HEK293T (cell line): ENCODE measurements around the gene MED12L.

Source experiments
- CTCF ChIA-PET: fragments of 350-600 bp; formaldehyde crosslinking; extraction: SDS; loops from one replicate; lab custom pipeline; 2021; ENCODE audit warnings: antibody characterized with exemption, inconsistent platforms; lab: Yijun Ruan, JAX
- POLR2A ChIA-PET: fragments of 350-600 bp; formaldehyde crosslinking; extraction: SDS; loops from one replicate; lab custom pipeline; 2020; ENCODE audit warnings: antibody characterized with exemption, inconsistent platforms; lab: Yijun Ruan, JAX
- DNase-seq: peaks from one replicate; pipeline ENCODE4 v3.0.0; 2012; ENCODE audit warnings: mixed read lengths; ENCODE audit errors: extremely low spot score
- ARNT ChIP-seq: fragments of 450-650 bp; IDR thresholded peaks from 2 replicates; pipeline ENCODE4 v1.6.1; 2017; ENCODE audit warnings: mild to moderate bottlenecking
- BHLHE40 ChIP-seq: fragments of 450-650 bp; IDR thresholded peaks from 2 replicates; pipeline ENCODE4 v1.6.1; 2016; ENCODE audit warnings: mild to moderate bottlenecking, moderate library complexity, borderline replicate concordance
- CTBP1 ChIP-seq: fragments of 450-650 bp; IDR thresholded peaks from 2 replicates; pipeline ENCODE4 v1.6.1; 2016; ENCODE audit warnings: borderline replicate concordance
- ELF4 ChIP-seq: fragments of 450-650 bp; IDR thresholded peaks from 2 replicates; pipeline ENCODE4 v1.6.1; 2017; ENCODE audit warnings: antibody characterized with exemption
- FOXA1 ChIP-seq: fragments of 450-650 bp; IDR thresholded peaks from 2 replicates; pipeline ENCODE4 v1.6.1; 2016; ENCODE audit warnings: mild to moderate bottlenecking
- FOXK2 ChIP-seq: fragments of 450-650 bp; IDR thresholded peaks from 2 replicates; pipeline ENCODE4 v1.6.1; 2016; ENCODE audit warnings: mild to moderate bottlenecking
- FOXM1 ChIP-seq: fragments of 450-650 bp; IDR thresholded peaks from 2 replicates; pipeline ENCODE4 v1.6.1; 2017; ENCODE audit warnings: mild to moderate bottlenecking, borderline replicate concordance
- HDGF ChIP-seq: fragments of 450-650 bp; IDR thresholded peaks from 2 replicates; pipeline ENCODE4 v1.6.1; 2017; ENCODE audit warnings: antibody characterized with exemption, borderline replicate concordance
- L3MBTL2 ChIP-seq: fragments of 450-650 bp; conservative IDR thresholded peaks from 2 replicates; pipeline ENCODE4 v1.6.1; 2016; ENCODE audit warnings: mild to moderate bottlenecking
- LEF1 ChIP-seq: fragments of 450-650 bp; IDR thresholded peaks from 2 replicates; pipeline ENCODE4 v1.6.1; 2017; ENCODE audit warnings: mild to moderate bottlenecking, borderline replicate concordance
- NFRKB ChIP-seq: fragments of 450-650 bp; IDR thresholded peaks from 2 replicates; pipeline ENCODE4 v1.6.1; 2016; ENCODE audit warnings: mild to moderate bottlenecking, moderate library complexity
- SP1 ChIP-seq: fragments of 450-650 bp; IDR thresholded peaks from 2 replicates; pipeline ENCODE4 v1.6.1; 2017
- SUZ12 ChIP-seq: fragments of 450-650 bp; IDR thresholded peaks from 2 replicates; pipeline ENCODE4 v1.6.1; 2016; ENCODE audit warnings: mild to moderate bottlenecking
- TARDBP ChIP-seq: fragments of 450-650 bp; IDR thresholded peaks from 2 replicates; pipeline ENCODE4 v1.6.1; 2016
- ZNF384 ChIP-seq: fragments of 450-650 bp; IDR thresholded peaks from 2 replicates; pipeline ENCODE4 v1.6.1; 2016
- TF ChIP-seq, protein P1 (sequence below): fragments of 450-650 bp; IDR thresholded peaks from 2 replicates; pipeline ENCODE4 v1.6.1; 2016

MED12L gene

DNA sequence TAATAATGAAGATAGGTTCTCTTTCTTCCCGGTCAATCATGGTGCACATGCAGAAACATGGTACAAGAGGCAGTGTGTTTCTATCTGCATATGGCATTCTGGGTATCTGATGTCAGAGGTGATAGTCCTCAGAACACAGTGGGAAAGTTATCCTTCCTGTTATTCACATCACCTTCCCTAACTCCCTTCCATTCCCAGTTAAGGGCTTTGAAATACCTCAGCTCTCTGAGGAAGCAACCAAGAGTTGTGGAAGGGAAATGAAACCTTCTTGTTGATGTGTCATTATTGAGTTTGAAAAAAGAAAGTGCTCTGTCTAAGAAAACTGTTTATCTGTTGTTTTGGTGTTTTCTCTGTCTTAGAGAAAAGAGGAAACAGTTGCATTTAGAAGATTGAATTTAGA lies 265.8 kb downstream of the MED12L start:
- TF ChIP-seq BHLHE40, result no peak
- TF ChIP-seq, protein P1, sequence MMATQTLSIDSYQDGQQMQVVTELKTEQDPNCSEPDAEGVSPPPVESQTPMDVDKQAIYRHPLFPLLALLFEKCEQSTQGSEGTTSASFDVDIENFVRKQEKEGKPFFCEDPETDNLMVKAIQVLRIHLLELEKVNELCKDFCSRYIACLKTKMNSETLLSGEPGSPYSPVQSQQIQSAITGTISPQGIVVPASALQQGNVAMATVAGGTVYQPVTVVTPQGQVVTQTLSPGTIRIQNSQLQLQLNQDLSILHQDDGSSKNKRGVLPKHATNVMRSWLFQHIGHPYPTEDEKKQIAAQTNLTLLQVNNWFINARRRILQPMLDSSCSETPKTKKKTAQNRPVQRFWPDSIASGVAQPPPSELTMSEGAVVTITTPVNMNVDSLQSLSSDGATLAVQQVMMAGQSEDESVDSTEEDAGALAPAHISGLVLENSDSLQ, result no peak
- TF ChIP-seq LEF1, result no peak
- TF ChIP-seq TARDBP, result no peak
- no peak for TF ChIP-seq ELF4
- no peak for TF ChIP-seq FOXA1
- TF ChIP-seq SUZ12, result no peak
- no peak for TF ChIP-seq NFRKB
- TF ChIP-seq ZNF384, result no peak
- TF ChIP-seq FOXK2, result no peak
- TF ChIP-seq FOXM1, result no peak
- no peak for TF ChIP-seq SP1
- no peak for TF ChIP-seq HDGF
- TF ChIP-seq L3MBTL2, result no peak
- no peak for TF ChIP-seq CTBP1
- TF ChIP-seq ARNT, result no peak
- ChIA-PET POLR2A (no interaction called here), CTCF (no interaction called here)
- DNase-seq, result no peak

DNA sequence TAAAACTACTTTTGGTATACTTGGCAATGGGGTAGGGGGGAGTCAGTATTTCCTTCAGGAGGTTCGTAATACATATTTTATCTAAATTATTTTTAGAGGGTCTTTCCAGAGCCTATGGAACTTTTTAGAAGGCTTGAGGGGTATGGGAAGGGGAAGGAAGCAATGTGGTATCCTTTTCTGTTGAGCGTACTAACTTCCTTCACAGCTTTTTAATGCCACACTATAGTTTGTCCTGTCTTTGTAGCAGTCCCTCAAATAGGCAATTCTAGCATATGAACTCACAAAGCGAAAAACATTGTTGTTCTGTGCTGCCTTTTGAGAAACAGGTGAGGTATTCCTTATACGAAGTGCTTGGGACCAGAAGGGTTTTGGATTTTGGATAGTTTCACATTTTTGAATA lies 266.2 kb downstream of the MED12L start:
- POLR2A ChIA-PET, result no interaction called here
- DNase-seq, result no peak
- TF ChIP-seq LEF1, result no peak
- TF ChIP-seq TARDBP, result no peak
- no peak for TF ChIP-seq ELF4
- TF ChIP-seq, protein P1, result no peak
- no peak for TF ChIP-seq CTBP1
- no peak for TF ChIP-seq SP1
- no peak for TF ChIP-seq FOXK2
- TF ChIP-seq ARNT, result no peak
- TF ChIP-seq ZNF384, result no peak
- TF ChIP-seq L3MBTL2, result no peak
- no peak for TF ChIP-seq BHLHE40
- no peak for TF ChIP-seq SUZ12
- no peak for TF ChIP-seq NFRKB
- TF ChIP-seq FOXM1, result no peak
- no peak for TF ChIP-seq FOXA1
- TF ChIP-seq HDGF, result no peak
- CTCF ChIA-PET, result no interaction called here

DNA sequence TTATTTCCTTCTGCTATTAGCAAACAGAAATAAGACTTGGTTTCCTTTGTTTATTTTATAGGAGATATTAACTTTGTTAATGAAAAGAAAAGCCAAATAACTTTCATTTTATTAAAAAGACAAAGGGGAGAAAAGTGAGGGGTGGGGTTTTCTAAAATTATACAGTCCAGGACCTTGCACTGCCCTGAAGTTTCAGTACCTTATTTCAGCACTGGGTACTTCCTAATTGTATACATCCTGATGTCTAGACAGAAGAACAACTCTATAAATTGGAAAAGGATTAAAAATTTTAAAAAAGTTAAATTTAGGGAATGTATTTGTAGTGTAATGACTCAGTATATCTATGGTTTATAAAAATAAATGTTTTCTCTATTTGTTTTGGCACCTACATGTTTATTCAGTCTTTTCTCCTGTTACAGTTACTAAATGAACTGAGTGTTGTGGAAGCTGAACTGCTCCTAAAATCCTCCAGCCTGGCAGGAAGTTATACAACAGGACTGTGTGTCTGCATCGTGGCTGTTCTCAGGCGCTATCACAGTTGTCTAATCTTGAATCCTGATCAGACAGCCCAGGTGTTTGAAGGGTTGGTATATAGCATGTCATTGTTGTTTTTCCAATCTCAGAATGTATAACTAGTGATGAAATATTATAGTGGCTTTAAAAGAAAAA lies 271.5 kb downstream of the MED12L start:
- ChIA-PET POLR2A (no interaction called here), CTCF (interaction anchor here (1.3 kb wide), 1 partner anchor 23 kb away, joined by 3 read pairs; no protein-coding TSS in a partner anchor)
- no peak for DNase-seq
- TF ChIP-seq HDGF (no peak), SP1 (no peak), BHLHE40 (no peak), FOXA1 (no peak), ZNF384 (no peak), SUZ12 (no peak), NFRKB (no peak), L3MBTL2 (no peak), ELF4 (no peak), CTBP1 (no peak), ARNT (no peak), FOXK2 (no peak), TARDBP (no peak), FOXM1 (no peak), LEF1 (no peak)
- TF ChIP-seq, protein P1, result no peak

DNA sequence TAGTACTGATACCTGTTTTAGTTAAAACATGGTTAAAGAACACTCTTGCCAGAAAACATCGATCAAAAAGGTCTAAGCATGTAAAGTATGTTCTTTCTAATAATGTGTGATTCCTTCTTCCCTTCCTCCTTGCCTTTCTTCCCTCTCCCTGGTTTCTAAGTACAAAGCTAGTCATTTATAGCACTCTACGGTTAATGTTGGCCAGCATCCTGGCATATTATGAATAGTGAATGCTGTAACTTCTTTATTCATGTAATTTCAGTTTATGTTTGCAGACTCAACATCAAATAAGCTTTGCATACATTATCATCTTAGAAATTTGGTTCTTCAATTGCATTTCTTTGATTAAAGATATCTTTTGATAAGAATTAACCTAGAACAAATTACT lies 272.0 kb downstream of the MED12L start:
- ChIA-PET POLR2A (no interaction called here), CTCF (interaction anchor here (0.7 to 1.3 kb wide), 2 partner anchors 22 to 211 kb away, joined by 3 to 4 read pairs; no protein-coding TSS in a partner anchor)
- no peak for TF ChIP-seq FOXM1
- no peak for TF ChIP-seq HDGF
- TF ChIP-seq LEF1, result no peak
- no peak for TF ChIP-seq BHLHE40
- no peak for TF ChIP-seq L3MBTL2
- TF ChIP-seq SUZ12, result no peak
- no peak for TF ChIP-seq FOXA1
- DNase-seq, result no peak

DNA sequence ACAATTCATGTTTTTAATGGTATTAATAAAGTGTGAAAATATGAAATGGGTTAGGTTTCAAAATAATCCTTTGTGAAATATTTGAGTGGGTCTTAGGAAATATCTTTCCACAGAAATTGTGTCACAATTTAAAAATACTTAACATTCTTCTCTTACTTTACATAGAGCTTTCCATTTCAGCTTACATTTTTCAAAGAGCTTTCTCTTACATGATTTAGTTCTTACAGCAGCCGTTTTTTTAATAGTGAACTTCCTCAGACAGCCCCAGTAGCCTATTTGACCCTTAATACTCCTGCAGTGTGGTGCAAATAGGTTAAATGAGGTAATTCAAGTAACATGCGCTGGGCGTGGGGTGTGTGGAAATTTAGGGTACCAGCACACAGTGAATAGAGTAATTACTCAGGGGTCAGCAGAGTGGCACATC lies 277.3 kb downstream of the MED12L start:
- ChIA-PET CTCF (no interaction called here), POLR2A (no interaction called here)
- DNase-seq, result no peak
- TF ChIP-seq BHLHE40, result no peak
- TF ChIP-seq HDGF, result no peak
- TF ChIP-seq ZNF384, result no peak

DNA sequence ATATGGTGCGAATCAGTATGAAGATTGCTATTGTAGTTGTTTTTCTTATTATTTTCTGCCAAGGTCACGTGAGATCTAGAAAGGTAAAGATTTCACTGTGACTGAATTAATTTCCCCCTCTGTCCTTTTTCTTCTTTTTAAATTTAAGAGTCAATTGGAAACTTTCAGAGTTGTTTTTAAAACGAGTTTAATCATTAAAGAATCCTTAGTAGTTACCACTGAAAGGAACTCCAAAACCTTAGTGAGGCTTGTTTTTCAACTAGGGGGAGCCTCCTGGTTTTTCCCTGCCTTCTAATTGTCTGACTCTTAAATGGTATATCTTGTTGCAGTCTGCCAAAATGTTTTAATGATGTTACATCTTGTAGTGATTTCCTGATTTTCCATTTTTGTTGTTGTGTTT lies 281.5 kb downstream of the MED12L start:
- POLR2A ChIA-PET, result no interaction called here
- CTCF ChIA-PET, result no interaction called here

More for the DNA sequence above, 281.5 kb downstream of the MED12L start:
- TF ChIP-seq FOXM1 (no peak), FOXA1 (no peak), FOXK2 (no peak), TARDBP (no peak), ZNF384 (no peak)
- TF ChIP-seq, protein P1, result no peak
- DNase-seq, result no peak
